Central memory CD8-positive, alpha-beta T cell (primary cell): ENCODE measurements around the gene APOBEC3H.
A peak's percentile ranks its signal among the peaks of the same experiment; 100 is the strongest.
"Not testable (repeated sequence)": the region's sequence is repeated elsewhere in the genome, so short reads cannot be mapped to it uniquely, and the experiment has no call there.

Experiments
- ATAC-seq: fragments of 150-1000 bp; cut with Tn5 transposase; replicated peaks from 2 replicates; pipeline ENCODE4 v1.10.0; 2022; ENCODE audit warnings: mild to moderate bottlenecking, moderate FRiP score, moderate number of reproducible peaks; ENCODE audit not compliant: poor library complexity, severe bottlenecking; ENCODE audit errors: extremely low read depth
- DNase-seq, 2 donors: peaks; one replicate each; pipeline ENCODE4 v3.0.0; 2021; ENCODE audit warnings: low spot score in 2 of 2
- H3K27ac Mint-ChIP-seq: one replicate; pipeline ENCODE4 v1.8.0; 2022; ENCODE audit warnings: low read depth, mild to moderate bottlenecking, moderate library complexity, mixed read lengths
- H3K27me3 Mint-ChIP-seq: one replicate; pipeline ENCODE4 v1.8.0; 2022; ENCODE audit warnings: mixed read lengths
- H3K36me3 Mint-ChIP-seq: one replicate; pipeline ENCODE4 v1.8.0; 2022; ENCODE audit warnings: mild to moderate bottlenecking, moderate library complexity, mixed read lengths; ENCODE audit not compliant: insufficient read depth
- H3K4me1 Mint-ChIP-seq: one replicate; pipeline ENCODE4 v1.8.0; 2022; ENCODE audit warnings: mixed read lengths
- H3K4me3 Mint-ChIP-seq: one replicate; pipeline ENCODE4 v1.8.0; 2022; ENCODE audit warnings: mild to moderate bottlenecking, moderate library complexity, mixed read lengths
- H3K9me3 Mint-ChIP-seq: one replicate; pipeline ENCODE4 v1.8.0; 2022; ENCODE audit warnings: mixed read lengths

Gene APOBEC3H

GRCh38 chr22:39076155-39077025 is 20.7 kb upstream of the APOBEC3H start:
- peak overlapping the region; percentile 98 for H3K4me3 Mint-ChIP-seq

GRCh38 chr22:39077026-39077840 is 19.8 kb upstream of the APOBEC3H start, which contains the start of gene APOBEC3G:
TSS of gene APOBEC3G (plus strand) at chr22:39077275. CDS start at chr22:39077362, 87 bp downstream.
- H3K4me1 Mint-ChIP-seq: peaks cover 56% of the 10 kb centered on the region
- H3K27ac Mint-ChIP-seq: peak within 1 kb of the TSS; percentile 100
- peaks cover 52% of the 10 kb centered on the region for H3K36me3 Mint-ChIP-seq
- peak; percentile 87 for ATAC-seq
- H3K4me3 Mint-ChIP-seq: peak within 1 kb of the TSS; percentile 98
- H3K27me3 Mint-ChIP-seq, H3K9me3 Mint-ChIP-seq: not testable (repeated sequence)
- peak; percentile 43 to 73 for DNase-seq

More at GRCh38 chr22:39076155-39077025, 20.7 kb upstream of the APOBEC3H start:
- peak overlapping the region; percentile 100 for H3K27ac Mint-ChIP-seq
- H3K27me3 Mint-ChIP-seq, ATAC-seq, DNase-seq, H3K9me3 Mint-ChIP-seq: not testable (repeated sequence)
- peaks cover 44% of the 10 kb centered on the region for H3K36me3 Mint-ChIP-seq
- peaks cover 47% of the 10 kb centered on the region for H3K4me1 Mint-ChIP-seq

GRCh38 chr22:39077912-39078311 is 19.1 kb upstream of the APOBEC3H start:
- peaks cover 58% of the 10 kb centered on the region for H3K36me3 Mint-ChIP-seq

GRCh38 chr22:39078329-39078728 is 18.7 kb upstream of the APOBEC3H start:
- Mint-ChIP-seq H3K27me3 (no peaks in the 10 kb centered on the region), H3K27ac (peak overlapping the region; percentile 100), H3K4me3 (peak overlapping the region; percentile 98), H3K36me3 (peaks cover 63% of the 10 kb centered on the region), H3K4me1 (peaks cover 67% of the 10 kb centered on the region), H3K9me3 (no peaks in the 10 kb centered on the region)
- ATAC-seq (no peak), DNase-seq (peak in 1 of 2 donors; percentile 43)

More at GRCh38 chr22:39077912-39078311, 19.1 kb upstream of the APOBEC3H start:
- not testable (repeated sequence) for H3K27me3 Mint-ChIP-seq, H3K9me3 Mint-ChIP-seq, DNase-seq, ATAC-seq
- H3K4me3 Mint-ChIP-seq: peak overlapping the region; percentile 98
- peak overlapping the region; percentile 100 for H3K27ac Mint-ChIP-seq
- H3K4me1 Mint-ChIP-seq: peaks cover 63% of the 10 kb centered on the region

DNA sequence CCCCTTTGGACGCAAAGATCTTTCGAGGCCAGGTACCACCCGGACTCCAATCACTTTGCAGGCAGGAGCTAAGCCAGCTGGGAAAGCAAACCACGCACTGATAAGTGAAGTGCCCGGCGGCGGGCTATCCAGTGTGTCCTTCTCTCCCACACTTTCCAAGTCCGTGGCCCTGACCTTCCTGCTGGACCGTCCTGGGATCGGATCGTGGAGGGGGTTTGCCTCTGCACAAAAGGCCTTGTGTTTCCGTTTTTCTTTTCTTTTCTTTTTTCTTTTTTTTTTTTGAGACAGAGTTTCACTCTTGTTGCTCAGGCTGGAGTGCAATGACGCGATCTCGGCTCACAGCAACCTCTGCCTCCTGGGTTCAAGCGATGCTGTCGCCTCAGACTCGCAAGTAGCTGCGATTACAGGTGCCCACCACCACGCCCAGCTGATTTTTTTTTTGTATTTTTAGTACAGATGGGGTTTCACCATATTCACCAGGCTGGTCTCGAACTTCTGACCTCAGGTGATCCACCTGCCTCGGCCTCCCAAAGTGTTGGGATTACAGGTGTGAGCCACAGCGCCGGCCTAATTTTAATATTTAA is 17.9 kb upstream of the APOBEC3H start:
- not testable (repeated sequence) for ATAC-seq, H3K9me3 Mint-ChIP-seq, H3K27me3 Mint-ChIP-seq
- H3K4me3 Mint-ChIP-seq: peak overlapping the region; percentile 98
- H3K36me3 Mint-ChIP-seq: peaks cover 67% of the 10 kb centered on the region
- peak in 1 of 2 donors; percentile 48 for DNase-seq
- peaks cover 74% of the 10 kb centered on the region for H3K4me1 Mint-ChIP-seq
- H3K27ac Mint-ChIP-seq: peak overlapping the region; percentile 100

DNA sequence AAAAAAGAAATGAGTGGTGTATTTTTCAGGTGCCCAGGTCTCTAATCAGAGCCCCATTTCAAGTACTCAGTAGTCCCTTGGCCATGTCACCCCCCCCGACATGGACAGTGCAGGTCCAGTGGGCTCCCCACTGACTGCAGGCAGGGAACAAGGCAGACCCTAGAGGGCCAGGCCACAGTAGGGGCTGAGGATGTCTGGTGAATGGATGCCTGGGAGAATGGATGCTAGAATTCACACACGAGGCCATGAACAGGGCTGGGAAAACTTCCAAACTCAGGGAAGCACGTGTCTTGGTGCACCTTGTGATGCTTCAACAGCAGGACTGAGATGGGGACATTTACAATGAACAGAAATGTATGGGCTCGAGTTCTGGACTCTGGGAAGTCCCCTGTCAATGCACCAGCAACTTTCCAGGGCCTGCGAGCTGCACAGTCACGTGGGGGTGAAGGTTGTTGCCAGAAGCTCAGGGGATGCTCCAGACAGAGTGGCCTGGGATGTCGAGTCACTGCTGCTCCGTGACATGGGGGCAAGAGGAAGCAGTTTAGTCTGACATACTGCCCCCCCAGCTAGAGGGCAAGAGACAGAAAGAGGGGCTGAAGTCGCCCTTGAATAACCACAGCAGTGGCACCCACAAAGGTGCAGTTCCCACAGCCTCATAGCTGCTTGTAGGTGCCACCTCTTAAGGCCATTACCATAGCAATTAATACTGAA is 16.8 kb upstream of the APOBEC3H start:
- H3K36me3 Mint-ChIP-seq: peaks cover 70% of the 10 kb centered on the region
- peak; percentile 28 for ATAC-seq

GRCh38 chr22:39081016-39081415 is 16.0 kb upstream of the APOBEC3H start:
- no peaks in the 10 kb centered on the region for H3K9me3 Mint-ChIP-seq
- no peak for DNase-seq
- ATAC-seq: no peak
- no peaks in the 10 kb centered on the region for H3K27me3 Mint-ChIP-seq
- peak overlapping the region; percentile 100 for H3K27ac Mint-ChIP-seq
- H3K4me1 Mint-ChIP-seq: peaks cover 77% of the 10 kb centered on the region
- H3K36me3 Mint-ChIP-seq: peaks cover 74% of the 10 kb centered on the region
- H3K4me3 Mint-ChIP-seq: peak overlapping the region; percentile 98

More for the DNA sequence above, 16.8 kb upstream of the APOBEC3H start:
- peak; percentile 41 to 70 for DNase-seq
- Mint-ChIP-seq H3K4me1 (peaks cover 78% of the 10 kb centered on the region), H3K9me3 (no peaks in the 10 kb centered on the region), H3K27me3 (no peaks in the 10 kb centered on the region), H3K27ac (peak overlapping the region; percentile 100), H3K4me3 (peak overlapping the region; percentile 98)

- Mint-ChIP-seq H3K27me3 (no peaks in the 10 kb centered on the region), H3K36me3 (peaks cover 72% of the 10 kb centered on the region), H3K4me1 (peaks cover 77% of the 10 kb centered on the region), H3K4me3 (peak overlapping the region; percentile 98), H3K27ac (peak overlapping the region; percentile 100), H3K9me3 (no peaks in the 10 kb centered on the region)
- ATAC-seq: no peak
- no peak for DNase-seq
Observed at GRCh38 chr22:39081598-39081997, 15.4 kb upstream of the APOBEC3H start.

DNA sequence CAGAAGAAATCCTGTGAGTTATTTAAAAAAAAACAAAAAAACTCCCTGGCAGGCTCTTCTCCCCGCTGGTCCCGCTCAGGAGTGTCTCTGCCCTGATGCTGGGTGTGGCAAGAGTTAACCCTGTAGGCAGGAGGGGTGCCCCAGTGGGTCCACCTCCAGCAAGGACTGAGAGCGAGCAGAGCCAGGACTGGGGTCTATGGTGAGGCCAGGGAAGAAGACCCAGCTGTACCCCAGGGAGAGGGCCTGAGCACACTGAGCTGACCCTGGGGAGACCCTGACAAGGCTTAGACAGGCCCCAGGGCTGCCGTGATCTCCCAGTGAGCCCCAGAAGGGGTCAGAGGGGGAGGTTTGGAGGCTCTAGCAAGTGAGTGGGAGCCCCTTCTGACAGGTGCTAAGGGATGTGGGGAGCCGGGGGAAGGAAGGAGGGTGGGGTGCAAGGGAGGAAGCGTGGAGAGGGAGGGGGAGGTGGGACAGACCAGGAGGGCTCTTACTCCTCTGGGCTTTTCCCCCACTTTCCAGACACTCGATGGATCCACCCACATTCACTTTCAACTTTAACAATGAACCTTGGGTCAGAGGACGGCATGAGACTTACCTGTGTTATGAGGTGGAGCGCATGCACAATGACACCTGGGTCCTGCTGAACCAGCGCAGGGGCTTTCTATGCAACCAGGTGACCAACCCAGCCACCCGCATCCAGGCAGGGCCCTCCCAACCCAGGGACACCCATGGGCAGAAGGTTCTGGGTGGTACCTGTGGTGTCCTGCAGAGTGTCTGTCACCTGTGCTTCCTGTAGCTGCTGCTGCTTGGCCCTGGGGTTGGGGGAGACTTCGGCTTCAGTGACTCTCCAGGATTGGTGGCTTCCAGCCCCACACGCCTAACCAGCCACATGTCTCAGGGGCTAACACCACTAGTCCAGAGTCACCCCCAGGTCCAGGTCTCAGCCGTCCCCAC is 13.6 kb upstream of the APOBEC3H start:
- ATAC-seq: no peak
- H3K9me3 Mint-ChIP-seq: no peaks in the 10 kb centered on the region
- peak overlapping the region; percentile 100 for H3K27ac Mint-ChIP-seq
- peaks cover 82% of the 10 kb centered on the region for H3K4me1 Mint-ChIP-seq
- H3K27me3 Mint-ChIP-seq: no peaks in the 10 kb centered on the region
- peaks cover 66% of the 10 kb centered on the region for H3K36me3 Mint-ChIP-seq
- DNase-seq: no peak
- H3K4me3 Mint-ChIP-seq: peak overlapping the region; percentile 98

DNA sequence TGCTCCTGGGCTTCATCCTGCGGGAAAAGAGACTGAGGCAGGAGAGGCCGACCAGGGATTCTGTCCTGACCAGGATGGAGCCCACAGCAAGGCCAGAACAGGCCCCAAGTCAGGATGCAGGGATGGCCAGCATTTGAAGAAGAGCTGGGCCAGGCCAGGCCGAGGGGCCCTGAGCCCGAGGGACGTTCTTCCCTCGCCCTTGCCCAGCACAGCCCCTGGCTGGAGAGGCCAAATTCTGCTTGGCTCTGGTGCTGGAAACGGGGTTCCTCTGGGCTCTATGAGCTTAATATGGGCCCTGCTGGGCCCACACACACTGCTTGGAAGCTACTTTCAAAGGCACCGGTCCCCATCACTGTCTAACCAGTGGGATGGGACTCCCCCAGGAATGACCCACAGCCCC is 12.4 kb upstream of the APOBEC3H start:
- Mint-ChIP-seq H3K36me3 (peaks cover 61% of the 10 kb centered on the region), H3K27ac (peak overlapping the region; percentile 59), H3K4me3 (no peak overlapping the region), H3K4me1 (peaks cover 85% of the 10 kb centered on the region), H3K27me3 (no peaks in the 10 kb centered on the region), H3K9me3 (no peaks in the 10 kb centered on the region)
- no peak for ATAC-seq
- no peak for DNase-seq

- Mint-ChIP-seq H3K27me3 (no peaks in the 10 kb centered on the region), H3K4me3 (peak overlapping the region; percentile 46), H3K27ac (peak overlapping the region; percentile 99), H3K36me3 (peaks cover 58% of the 10 kb centered on the region), H3K9me3 (no peaks in the 10 kb centered on the region), H3K4me1 (peaks cover 86% of the 10 kb centered on the region)
- no peak for ATAC-seq
- DNase-seq: no peak
Observed at GRCh38 chr22:39087098-39087497, 9.9 kb upstream of the APOBEC3H start.
